ENCODE measurements around the gene FLNC. TPM values are rescaled to one million over a fixed set of nuclear protein-coding genes. Genes with fewer than 3 reads are reported as not detected.

Gene FLNC
- total and polyA plus RNA-seq, 9 of the 15 experiments (the other 6 are each of a cell fraction or from before 2014, with no cell fraction given): 0.90 to 155 (median 28.8) TPM

DNA sequence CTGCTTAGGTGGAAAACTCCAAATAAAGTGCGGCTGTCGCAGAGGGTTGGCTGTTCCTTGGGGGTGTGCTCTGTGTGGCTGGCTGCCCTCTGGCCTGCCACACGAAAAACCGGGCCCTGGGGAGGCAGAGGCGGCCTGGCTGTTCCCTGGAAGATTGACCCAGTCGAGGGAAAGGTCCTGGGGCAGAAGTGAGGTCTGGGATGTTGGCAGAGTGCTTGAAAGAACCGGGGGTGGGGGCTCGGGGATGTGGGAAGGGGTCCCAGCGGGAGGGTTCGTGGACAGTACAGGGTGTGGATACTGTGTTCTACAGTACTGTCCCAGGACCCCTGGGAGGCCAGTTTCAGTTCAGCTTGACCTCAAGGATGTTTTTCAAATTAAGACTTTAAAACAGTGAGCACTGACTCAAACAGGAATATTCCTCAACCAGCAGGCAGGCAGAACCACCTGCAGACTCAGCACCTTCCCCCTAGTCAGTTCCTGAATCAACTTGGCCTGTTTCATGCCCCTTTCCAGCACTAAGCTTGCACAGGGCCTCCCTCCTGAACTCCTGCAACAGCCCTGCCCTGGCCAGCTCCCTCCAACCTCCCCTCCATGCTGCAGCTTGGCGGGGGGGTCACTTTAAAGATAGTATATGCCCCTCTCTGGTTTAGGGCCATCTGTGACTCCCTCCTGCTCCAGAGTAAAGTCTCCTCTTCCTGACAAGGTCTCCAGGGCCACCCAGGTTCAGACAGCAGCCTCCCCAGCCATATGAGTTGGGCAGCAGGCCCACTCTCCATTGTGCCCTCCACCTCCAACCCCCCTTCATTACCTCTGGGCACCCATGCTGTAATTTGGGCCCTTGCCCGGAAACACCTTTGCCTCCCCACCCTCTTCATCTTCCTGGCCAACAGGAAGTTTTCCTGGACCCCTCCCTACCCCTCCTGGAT, 29.3 kb downstream of the FLNC start (continued):
- TF ChIP-seq PRDM10 (IDR thresholded peaks at IDR 0.05; ENCODE audit: partially characterized antibody) (peak; percentile 23), THAP7 (CRISPR knock-in tag; IDR thresholded peaks at IDR 0.05) (no peak), ZNF316 (IDR thresholded peaks at IDR 0.05) (peak; percentile 70), ID3 (CRISPR knock-in tag; IDR thresholded peaks at IDR 0.05) (no peak), ID3 (tag; IDR thresholded peaks at IDR 0.05) (no peak), ZNF696 (CRISPR knock-in tag; conservative IDR thresholded peaks at IDR 0.05) (no peak), HDAC8 (tag; IDR thresholded peaks at IDR 0.05) (no peak), SUPT5H (IDR thresholded peaks at IDR 0.05) (no peak), SPI1 (IDR thresholded peaks at IDR 0.05; ENCODE audit: borderline replicate concordance, low read depth, low read length) (no peak), SRSF9 (IDR thresholded peaks at IDR 0.05; ENCODE audit: borderline replicate concordance, low read depth, low read length) (no peak), BCL6 (CRISPR knock-in tag; IDR thresholded peaks at IDR 0.05) (no peak)
- TF ChIP-seq, protein P1, sequence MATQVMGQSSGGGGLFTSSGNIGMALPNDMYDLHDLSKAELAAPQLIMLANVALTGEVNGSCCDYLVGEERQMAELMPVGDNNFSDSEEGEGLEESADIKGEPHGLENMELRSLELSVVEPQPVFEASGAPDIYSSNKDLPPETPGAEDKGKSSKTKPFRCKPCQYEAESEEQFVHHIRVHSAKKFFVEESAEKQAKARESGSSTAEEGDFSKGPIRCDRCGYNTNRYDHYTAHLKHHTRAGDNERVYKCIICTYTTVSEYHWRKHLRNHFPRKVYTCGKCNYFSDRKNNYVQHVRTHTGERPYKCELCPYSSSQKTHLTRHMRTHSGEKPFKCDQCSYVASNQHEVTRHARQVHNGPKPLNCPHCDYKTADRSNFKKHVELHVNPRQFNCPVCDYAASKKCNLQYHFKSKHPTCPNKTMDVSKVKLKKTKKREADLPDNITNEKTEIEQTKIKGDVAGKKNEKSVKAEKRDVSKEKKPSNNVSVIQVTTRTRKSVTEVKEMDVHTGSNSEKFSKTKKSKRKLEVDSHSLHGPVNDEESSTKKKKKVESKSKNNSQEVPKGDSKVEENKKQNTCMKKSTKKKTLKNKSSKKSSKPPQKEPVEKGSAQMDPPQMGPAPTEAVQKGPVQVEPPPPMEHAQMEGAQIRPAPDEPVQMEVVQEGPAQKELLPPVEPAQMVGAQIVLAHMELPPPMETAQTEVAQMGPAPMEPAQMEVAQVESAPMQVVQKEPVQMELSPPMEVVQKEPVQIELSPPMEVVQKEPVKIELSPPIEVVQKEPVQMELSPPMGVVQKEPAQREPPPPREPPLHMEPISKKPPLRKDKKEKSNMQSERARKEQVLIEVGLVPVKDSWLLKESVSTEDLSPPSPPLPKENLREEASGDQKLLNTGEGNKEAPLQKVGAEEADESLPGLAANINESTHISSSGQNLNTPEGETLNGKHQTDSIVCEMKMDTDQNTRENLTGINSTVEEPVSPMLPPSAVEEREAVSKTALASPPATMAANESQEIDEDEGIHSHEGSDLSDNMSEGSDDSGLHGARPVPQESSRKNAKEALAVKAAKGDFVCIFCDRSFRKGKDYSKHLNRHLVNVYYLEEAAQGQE (IDR thresholded peaks at IDR 0.05; ENCODE audit: borderline replicate concordance): 0 out of 2 replicates have a peak, but pooled peaks have one; percentile 7
- TF ChIP-seq, protein P1 (CRISPR knock-in tag; IDR thresholded peaks at IDR 0.05; ENCODE audit: low read depth): no peak
